Measurements from ENCODE around the gene BTLA. TPM values are rescaled to one million over a fixed set of nuclear protein-coding genes. Genes with fewer than 3 reads are reported as not detected.

Gene BTLA
- total and polyA plus RNA-seq, 2 of the 8 experiments (the other 6 are each of a cell fraction or from before 2014, with no cell fraction given), result not detected

GRCh38 chr3:112459750-112460149 is 39.5 kb downstream of the BTLA start:
- FAIRE-seq, result no peak
- Histone ChIP-seq H4K20me1 (replicated peaks in 1 of 2; ENCODE audit: control insufficient read depth in 1 of 2, insufficient read depth in 2 of 2, low read length in 2 of 2) (no peaks in the 10 kb centered on the region), H2BK5ac (ENCODE audit: low read depth, low read length) (no peak overlapping the region), H3K9ac (replicated peaks in 1 of 4; ENCODE audit: extremely low read depth in 1 of 4, low read depth in 3 of 4, low read length in 3 of 4) (no peak overlapping the region), H2AK5ac (ENCODE audit: low read depth, low read length) (no peak overlapping the region), H4K8ac (ENCODE audit: extremely low read depth, insufficient read depth, low read length) (no peak overlapping the region), H2BK20ac (ENCODE audit: low read length) (no peak overlapping the region), H2BK15ac (ENCODE audit: low read length) (no peak overlapping the region), H4K5ac (ENCODE audit: insufficient read length, low read depth, low read length) (no peak overlapping the region), H3K18ac (ENCODE audit: extremely low read depth, low read length) (no peak overlapping the region), H2BK120ac (replicated peaks; ENCODE audit: low read depth, low read length) (no peak overlapping the region), H3K9me3 (ENCODE audit: insufficient read depth in 2 of 2, low read depth in 1 of 2, low read length in 1 of 2) (no peaks in the 10 kb centered on the region), H3K14ac (ENCODE audit: insufficient read length) (no peak overlapping the region), H3K79me2 (ENCODE audit: control insufficient read depth in 1 of 2, insufficient read depth in 2 of 2, low read length in 2 of 2) (no peaks in the 10 kb centered on the region), H3K79me1 (ENCODE audit: low read depth, low read length) (no peaks in the 10 kb centered on the region), H3K27me3 (replicated peaks in 1 of 4; ENCODE audit: control insufficient read depth in 3 of 4, extremely low read depth in 1 of 4, insufficient read depth in 3 of 4, low read length in 3 of 4) (peaks cover 0 to 1% (median 0%) of the 10 kb centered on the region in 4 experiments; a peak in 1 of 7 replicates), H3K23me2 (ENCODE audit: low read depth, low read length) (no peaks in the 10 kb centered on the region; the same call in 1 of the 2 replicates), H3K4ac (replicated peaks; ENCODE audit: insufficient read length, low read depth, low read length) (no peak overlapping the region), H2BK12ac (ENCODE audit: low read depth, low read length) (no peak overlapping the region), H3K56ac (replicated peaks; ENCODE audit: insufficient read length, low read depth, low read length) (no peak overlapping the region), H4K91ac (replicated peaks; ENCODE audit: insufficient read length, low read length) (no peak overlapping the region), H2AFZ (ENCODE audit: low read length) (no peak overlapping the region), H3K23ac (ENCODE audit: insufficient read length) (no peak overlapping the region), H3K4me3 (ENCODE audit: extremely low read depth in 1 of 4, insufficient read depth in 2 of 4, low read depth in 3 of 4, low read length in 4 of 4) (no peak overlapping the region), H3K36me3 (ENCODE audit: control insufficient read depth in 2 of 4, insufficient read depth in 4 of 4, low read length in 3 of 4) (no peaks in the 10 kb centered on the region), H3K4me1 (replicated peaks in 1 of 4; ENCODE audit: control insufficient read depth in 3 of 4, insufficient read depth in 4 of 4, low read length in 3 of 4) (no peaks in the 10 kb centered on the region), H3K27ac (ENCODE audit: low read depth, low read length) (no peak overlapping the region), H3K4me2 (ENCODE audit: insufficient read depth in 1 of 2, low read depth in 2 of 2, low read length in 2 of 2) (no peak overlapping the region)
- CTCF ChIA-PET (ENCODE audit: partially characterized antibody), result no interaction called here
- TF ChIP-seq RFX5 (IDR thresholded peaks at IDR 0.05; ENCODE audit: borderline replicate concordance, low read depth, low read length) (no peak), POLR2AphosphoS5 (IDR thresholded peaks at IDR 0.05; ENCODE audit: low read depth, low read length) (no peak)
- WGBS, 2 experiments (ENCODE audit: extremely low coverage in 1 of 2, insufficient coverage in 1 of 2, insufficient read length in 1 of 2, insufficient replicate concordance in 2 of 2, low coverage in 1 of 2, low lambda C conversion rate in 2 of 2, missing lambda C conversion rate in 1 of 2), result 75% methylated on average over 1 of the region's 1 CpG; no CpG with 5 or more reads in 1 of the 2 experiments
- POLR2A ChIA-PET (ENCODE audit: partially characterized antibody), result no interaction called here
- no peak for DNase-seq (ENCODE audit: low read depth in 1 of 2, low spot score in 2 of 2)

All from H1 (cell line).